Endothelial cell of umbilical vein (primary cell): ENCODE data around the gene SLC31A2.

Experiments
- EZH2 ChIP-seq: IDR thresholded peaks from 2 replicates; pipeline ENCODE4 v1.6.1; 2012; ENCODE audit warnings: borderline replicate concordance, low read depth, mild to moderate bottlenecking, moderate library complexity, low read length, inconsistent platforms; ENCODE audit not compliant: severe bottlenecking
- FOS ChIP-seq: IDR thresholded peaks from 2 replicates; pipeline ENCODE4 v1.6.1; 2011; ENCODE audit warnings: mild to moderate bottlenecking, low read length, moderate library complexity, borderline replicate concordance; ENCODE audit not compliant: insufficient read depth
- GATA2 ChIP-seq: IDR thresholded peaks from 2 replicates; pipeline ENCODE4 v1.7.0; 2011; ENCODE audit warnings: low read depth, mild to moderate bottlenecking, moderate library complexity, mixed read lengths, low read length; ENCODE audit not compliant: insufficient read length, insufficient read depth
- JUN ChIP-seq: IDR thresholded peaks from 2 replicates; pipeline ENCODE4 v1.6.1; 2011; ENCODE audit warnings: borderline replicate concordance, low read depth; ENCODE audit not compliant: insufficient read length, insufficient read depth
- MYC ChIP-seq: IDR thresholded peaks from one replicate; pipeline ENCODE4 v1.6.1; 2011; ENCODE audit warnings: mild to moderate bottlenecking, low read depth, low read length
- POLR2A ChIP-seq: IDR thresholded peaks from 2 replicates; pipeline ENCODE4 v1.6.1; 2012; ENCODE audit warnings: low read depth, mild to moderate bottlenecking, control low read depth, low read length
- POLR2AphosphoS5 ChIP-seq: IDR thresholded peaks from 2 replicates; pipeline ENCODE4 v1.6.1; 2012; ENCODE audit warnings: low read depth, mild to moderate bottlenecking, control low read depth, low read length, moderate library complexity; ENCODE audit not compliant: insufficient read depth
- TF ChIP-seq, protein P1 (sequence below), 2 donors: IDR thresholded peaks; 1 replicate in 1 of 2; 2 replicates in 1 of 2; pipeline ENCODE4 v1.5.1; 2011; ENCODE audit warnings: low read length in 2 of 2, mild to moderate bottlenecking in 2 of 2, moderate library complexity in 2 of 2, control low read depth in 1 of 2, inconsistent platforms in 1 of 2, low read depth in 1 of 2; ENCODE audit not compliant: insufficient read depth in 1 of 2; ENCODE audit errors: extremely low read depth in 1 of 2
- TF ChIP-seq, protein P2 (sequence below): IDR thresholded peaks from 2 replicates; pipeline ENCODE4 v1.6.1; 2011; ENCODE audit not compliant: insufficient read depth, insufficient read length

DNA sequence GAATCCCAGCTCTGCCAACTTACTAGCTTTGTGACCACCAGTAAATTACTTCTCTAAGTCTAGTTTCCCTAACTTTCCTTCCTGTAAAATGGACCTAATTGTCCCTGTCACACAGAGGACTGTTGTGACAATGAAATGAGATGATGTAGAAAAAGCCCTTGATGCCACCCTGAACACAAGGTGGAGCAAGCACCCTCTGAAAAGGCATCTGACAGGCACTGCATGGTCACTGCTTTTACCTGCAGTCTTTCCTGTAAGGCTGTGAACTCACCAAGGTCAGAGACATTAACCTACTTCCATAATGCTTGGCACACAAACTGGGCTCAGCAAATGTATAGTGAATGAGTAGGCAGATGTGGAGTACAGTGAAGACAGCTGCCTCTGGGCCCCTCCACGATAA is 6.1 kb downstream of the SLC31A2 start:
- TF ChIP-seq EZH2 = no peak
- TF ChIP-seq POLR2A = no peak
- TF ChIP-seq POLR2AphosphoS5 = no peak
- TF ChIP-seq, protein P1, sequence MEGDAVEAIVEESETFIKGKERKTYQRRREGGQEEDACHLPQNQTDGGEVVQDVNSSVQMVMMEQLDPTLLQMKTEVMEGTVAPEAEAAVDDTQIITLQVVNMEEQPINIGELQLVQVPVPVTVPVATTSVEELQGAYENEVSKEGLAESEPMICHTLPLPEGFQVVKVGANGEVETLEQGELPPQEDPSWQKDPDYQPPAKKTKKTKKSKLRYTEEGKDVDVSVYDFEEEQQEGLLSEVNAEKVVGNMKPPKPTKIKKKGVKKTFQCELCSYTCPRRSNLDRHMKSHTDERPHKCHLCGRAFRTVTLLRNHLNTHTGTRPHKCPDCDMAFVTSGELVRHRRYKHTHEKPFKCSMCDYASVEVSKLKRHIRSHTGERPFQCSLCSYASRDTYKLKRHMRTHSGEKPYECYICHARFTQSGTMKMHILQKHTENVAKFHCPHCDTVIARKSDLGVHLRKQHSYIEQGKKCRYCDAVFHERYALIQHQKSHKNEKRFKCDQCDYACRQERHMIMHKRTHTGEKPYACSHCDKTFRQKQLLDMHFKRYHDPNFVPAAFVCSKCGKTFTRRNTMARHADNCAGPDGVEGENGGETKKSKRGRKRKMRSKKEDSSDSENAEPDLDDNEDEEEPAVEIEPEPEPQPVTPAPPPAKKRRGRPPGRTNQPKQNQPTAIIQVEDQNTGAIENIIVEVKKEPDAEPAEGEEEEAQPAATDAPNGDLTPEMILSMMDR (IDR thresholded peaks at IDR 0.05; ENCODE audit: extremely low read depth in 1 of 2, insufficient read depth in 1 of 2, low read depth in 1 of 2, low read length in 2 of 2) = no peak
- TF ChIP-seq GATA2 = no peak
- TF ChIP-seq, protein P2, sequence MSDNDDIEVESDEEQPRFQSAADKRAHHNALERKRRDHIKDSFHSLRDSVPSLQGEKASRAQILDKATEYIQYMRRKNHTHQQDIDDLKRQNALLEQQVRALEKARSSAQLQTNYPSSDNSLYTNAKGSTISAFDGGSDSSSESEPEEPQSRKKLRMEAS = no peak
- TF ChIP-seq FOS = no peak
- no peak for TF ChIP-seq JUN
- no peak for TF ChIP-seq MYC
